Subcutaneous adipose tissue (tissue), 4 donors: ENCODE measurements around the gene GLIS1. TPM values are rescaled to one million over a fixed set of nuclear protein-coding genes. Genes with fewer than 3 reads are reported as not detected.

Experiments
- CTCF ChIP-seq: fragments of 450-650 bp; IDR thresholded peaks from one replicate; pipeline ENCODE4 v1.5.1; 2016; ENCODE audit warnings: low read depth, mild to moderate bottlenecking, control low read depth, antibody characterized with exemption, moderate library complexity
- total RNA-seq, 4 donors: library from RNA; depleted of rRNA; stranded (reverse); fragments of >200 nt; gene quantifications; one replicate each; pipeline ENCODE4 v1.1.0, GENCODE V29; 2016

GLIS1 gene
- total RNA-seq, 4 donors from 2014 or later: 0.17 to 3.6 TPM; not detected in 2

GRCh38 chr1:53728196-53728595 lies 10.8 kb downstream of the GLIS1 start:
- TF ChIP-seq CTCF: no peak

GRCh38 chr1:53727461-53728092 lies 11.4 kb downstream of the GLIS1 start:
- no peak for TF ChIP-seq CTCF

- TF ChIP-seq CTCF: no peak
Measured at GRCh38 chr1:53726009-53726600, 12.9 kb downstream of the GLIS1 start.

- no peak for TF ChIP-seq CTCF
Measured at GRCh38 chr1:53725238-53725689, 13.7 kb downstream of the GLIS1 start.

GRCh38 chr1:53722025-53722424 lies 16.9 kb downstream of the GLIS1 start:
- TF ChIP-seq CTCF: no peak

GRCh38 chr1:53721088-53721487 lies 17.9 kb downstream of the GLIS1 start:
- no peak for TF ChIP-seq CTCF

GRCh38 chr1:53719469-53719868 lies 19.5 kb downstream of the GLIS1 start:
- no peak for TF ChIP-seq CTCF
